ENCODE data around the gene CD84.

GRCh38 chr1:160608941-160609340 is 29.6 kb upstream of the CD84 start:
- no peak for TF ChIP-seq CTCF (conservative IDR thresholded peaks at IDR 0.05; ENCODE audit: low read length)
- no peak for TF ChIP-seq EZH2phosphoT487 (IDR thresholded peaks at IDR 0.05; ENCODE audit: borderline replicate concordance, low read depth, low read length)

All from OCI-LY7 (cell line).